Heart right ventricle (tissue), 16 donors: ENCODE results near the gene CACNA1C. TPM values are rescaled to one million over a fixed set of nuclear protein-coding genes. Genes with fewer than 3 reads are reported as not detected.

ENCODE experiments used
- ATAC-seq, 8 donors: fragments of 200-7000 bp; cut with Tn5 transposase; one replicate each; pipeline ENCODE4 v1.9.1; 2020; ENCODE audit warnings: mild to moderate bottlenecking in 8 of 8, moderate library complexity in 8 of 8, moderate number of reproducible peaks in 1 of 8
- DNase-seq, 2 donors: peaks; one replicate each; pipeline ENCODE4 v3.0.0-alpha.2; 2020
- H3K27ac ChIP-seq, 10 donors: fragments of 200-600 bp; sonication (generic) in 2 of 10; one replicate each; pipeline versions ENCODE4 v1.5.0 to v1.8.0; 2020 to 2022; ENCODE audit warnings: mild to moderate bottlenecking in 3 of 10
- H3K27me3 ChIP-seq, 7 donors: fragments of 200-600 bp; one replicate each; pipeline ENCODE4 v1.8.0; 2021 to 2022; ENCODE audit warnings: mild to moderate bottlenecking in 2 of 7
- H3K36me3 ChIP-seq, 9 donors: fragments of 200-600 bp; sonication (generic) in 1 of 9; one replicate each; pipeline versions ENCODE4 v1.5.0 to v1.8.0; 2020 to 2022; ENCODE audit warnings: mild to moderate bottlenecking in 2 of 9
- H3K4me1 ChIP-seq, 9 donors: fragments of 200-600 bp; sonication (generic) in 1 of 9; one replicate each; pipeline versions ENCODE4 v1.5.0 to v1.8.0; 2020 to 2022; ENCODE audit warnings: mild to moderate bottlenecking in 4 of 9
- H3K4me3 ChIP-seq, 10 donors: fragments of 200-600 bp; sonication (generic) in 2 of 10; one replicate each; pipeline versions ENCODE4 v1.5.0 to v1.8.0; 2020 to 2022; ENCODE audit warnings: mild to moderate bottlenecking in 7 of 10, moderate library complexity in 2 of 10
- H3K9me3 ChIP-seq, 11 donors: fragments of 200-600 bp in 10 of 11; sonication (generic) in 2 of 11; one replicate each; pipeline versions ENCODE4 v1.5.0 to v1.8.0; 2013 to 2022; ENCODE audit warnings: mild to moderate bottlenecking in 2 of 11, control low read depth in 1 of 11, moderate library complexity in 1 of 11
- CTCF ChIP-seq, 9 donors: fragments of 200-600 bp; sonication (generic) in 2 of 9; IDR thresholded peaks; one replicate each; pipeline versions ENCODE4 v1.5.0 to v1.8.0; 2021 to 2022; ENCODE audit warnings: antibody characterized with exemption in 9 of 9, mild to moderate bottlenecking in 5 of 9, moderate library complexity in 1 of 9
- WGBS, 2 donors: extraction: QIAGEN DNeasy Blood & Tissue Kit; methylation state at CpG; one replicate each; pipeline ENCODE4 v1.1.7; 2013; ENCODE audit warnings: inconsistent platforms in 1 of 2; 5-methylcytosine and 5-hydroxymethylcytosine counted together
- intact Hi-C, 10 donors: fragments of 100-400 bp; cut with DNase I; formaldehyde crosslinking; loops; one replicate each; pipeline versions ENCODE4 v1.11.1 to v1.14.2; 2022
- polyA plus RNA-seq, 2 donors: library from polyadenylated mRNA; stranded (reverse); fragments of 200-250 nt; gene quantifications; one replicate each; pipeline ENCODE4 v1.2.3, GENCODE V29; 2013
- total RNA-seq, 10 donors: library from RNA; stranded (reverse); fragmentation: NEBNext Ultra II Directional in 3 of 10; extraction: Animal tissue kit (Norgen Biotek cat#: 25700) in 3 of 10; gene quantifications; one replicate each; pipeline versions ENCODE4 v1.2.1 to v1.2.4, GENCODE V29; 2021 to 2023
- donor health status: Arrhythmogenic right ventricular cardiomyopathy.
- donor health status: ischemic (EF 13 %, LVEDD 7.1; RV severe dilation, severe dysfunction).
- donor health status: healthy with polysubstance abuse.
- donor health status: DM: no; HTN: yes; CAD: no.
- donor health status: DM: no; HTN: no; CAD: no.
- donor health status: ischemic (EF 25% LVEDD 6.9; RV normal size, moderate dysfunction).
- donor health status: ischemic (EF 25% LVEDD 5.7; RV mildly dilated, moderate dysfunction).
- donor health status: healthy.
- donor health status: DM: yes; HTN: yes; CAD: no.
- donor health status: Ischemic cardiomyopathy.
- donor health status: ischemic (EF 35%, LVEDD 5.7; RV mildly dilated, moderate dysfunction).
- donor health status: nonischemic (EF 11% LVEDD 7.7; RV severe dilation, severe dysfunction).
- donor health status: DM: yes; HTN: yes; CAD: no.
- donor health status: PGD.
- donor health status: ischemic (EF 29% LVEDD 5.4; RV normal size, mild dysfunction).
- donor health status: nonischemic (EF 23%, LVEDD 6.1; RV moderate dilation, normal function).

Gene CACNA1C
- total and polyA plus RNA-seq, 12 donors, result 19.1 to 222 (median 183) TPM

GRCh38 chr12:2583091-2583497 lies 530.3 kb downstream of the CACNA1C start:
- DNase-seq (peak; percentile 58 to 82), ATAC-seq (peak; percentile 82 to 94 (median 89))
- peak overlapping the region in 6 of 10 donors; percentile 3 to 60 (median 46) for H3K27ac ChIP-seq
- no peaks in the 10 kb centered on the region for H3K27me3 ChIP-seq
- peak overlapping the region in 4 of 10 donors; percentile 12 to 25 (median 20) for H3K4me3 ChIP-seq
- WGBS, 2 donors, result 14 to 15% methylated on average over 32 to 33 of the region's 33 CpGs
- peaks cover 0 to 21% (median 12%) of the 10 kb centered on the region in 9 donors for H3K4me1 ChIP-seq
- intact Hi-C loops, result loop anchor here in 9 of 10 donors (2.0 to 10.0 kb wide), 13 partner anchors 126 to 788 kb away; partner anchors contain the start of gene CACNA1C (in 5 of the 9)
- no peaks in the 10 kb centered on the region for H3K9me3 ChIP-seq
- peak; percentile 79 to 97 (median 90) for TF ChIP-seq CTCF (IDR thresholded peaks at IDR 0.05)
- peaks cover 0 to 72% (median 17%) of the 10 kb centered on the region in 9 donors for H3K36me3 ChIP-seq

GRCh38 chr12:2583642-2584401 lies 531.0 kb downstream of the CACNA1C start:
- H3K27ac ChIP-seq, result peak overlapping the region in 5 of 10 donors; percentile 42 to 60 (median 48)
- peaks cover 0 to 21% (median 12%) of the 10 kb centered on the region in 9 donors for H3K4me1 ChIP-seq
- no peak overlapping the region for H3K4me3 ChIP-seq
- WGBS, 2 donors, result 75 to 77% methylated on average over 9 of the region's 9 CpGs
- H3K9me3 ChIP-seq, result no peaks in the 10 kb centered on the region
- TF ChIP-seq CTCF (IDR thresholded peaks at IDR 0.05), result no peak
- intact Hi-C loops, result loop anchor here in 9 of 10 donors (2.0 to 10.0 kb wide), 13 partner anchors 127 to 789 kb away; partner anchors contain the start of gene CACNA1C (in 5 of the 9)
- H3K36me3 ChIP-seq, result peaks cover 0 to 77% (median 19%) of the 10 kb centered on the region in 9 donors
- DNase-seq (no peak), ATAC-seq (peak in 1 of 8 donors; percentile 11)
- no peaks in the 10 kb centered on the region for H3K27me3 ChIP-seq

GRCh38 chr12:2586156-2587038 lies 533.6 kb downstream of the CACNA1C start:
- DNase-seq (no peak), ATAC-seq (no peak)
- peaks cover 0 to 4% (median 0%) of the 10 kb centered on the region in 11 donors for H3K9me3 ChIP-seq
- TF ChIP-seq CTCF (IDR thresholded peaks at IDR 0.05), result no peak
- H3K27ac ChIP-seq, result peak overlapping the region in 1 of 10 donors; percentile 10
- H3K4me1 ChIP-seq, result peaks cover 0 to 21% (median 12%) of the 10 kb centered on the region in 9 donors
- peaks cover 0 to 79% (median 32%) of the 10 kb centered on the region in 9 donors for H3K36me3 ChIP-seq
- intact Hi-C loops, result loop anchor here in 9 of 10 donors (10.0 kb wide), 7 partner anchors 202 to 792 kb away; partner anchors contain the start of gene CACNA1C (in 5 of the 9)
- H3K4me3 ChIP-seq, result no peak overlapping the region
- no peaks in the 10 kb centered on the region for H3K27me3 ChIP-seq
- WGBS, 2 donors, result 67 to 71% methylated on average over 12 of the region's 12 CpGs

- Histone ChIP-seq H3K27ac (no peak overlapping the region), H3K4me1 (peaks cover 0 to 10% (median 4%) of the 10 kb centered on the region in 9 donors), H3K36me3 (peaks cover 0 to 95% (median 39%) of the 10 kb centered on the region in 9 donors), H3K4me3 (no peak overlapping the region), H3K9me3 (peaks cover 0 to 15% (median 0%) of the 10 kb centered on the region in 11 donors), H3K27me3 (no peaks in the 10 kb centered on the region)
- 89 to 90% methylated on average over 7 of the region's 7 CpGs for WGBS, 2 donors
- no peak for DNase-seq
- intact Hi-C loops, result loop anchor here in 9 of 10 donors (10.0 kb wide), 7 partner anchors 204 to 794 kb away; partner anchors contain the start of gene CACNA1C (in 5 of the 9)
- no peak for ATAC-seq
- no peak for TF ChIP-seq CTCF (IDR thresholded peaks at IDR 0.05)
Observed at GRCh38 chr12:2588345-2588744, 535.6 kb downstream of the CACNA1C start.
